ENCODE results near the gene TBL1XR1. TPM values are rescaled to one million over a fixed set of nuclear protein-coding genes. Genes with fewer than 3 reads are reported as not detected.
A peak's percentile ranks its signal among the peaks of the same experiment; 100 is the strongest.
"Not testable (repeated sequence)": the region's sequence is repeated elsewhere in the genome, so short reads cannot be mapped to it uniquely, and the experiment has no call there.

Gene TBL1XR1
- total and polyA plus RNA-seq, 9 donors: 54.1 to 94.2 (median 72.4) TPM

GRCh38 chr3:177169936-177170722, 27.2 kb downstream of the TBL1XR1 start:
- no peak for DNase-seq
- Histone ChIP-seq H3K4me3 (ENCODE audit: low read length) (no peak overlapping the region), H3K36me3 (ENCODE audit: control insufficient read depth, insufficient read depth, low read length) (peaks cover 11% of the 10 kb centered on the region), H3K27ac (ENCODE audit: low read length) (no peak overlapping the region), H3K9me3 (replicated peaks; ENCODE audit: control insufficient read depth, low read depth, low read length) (no peaks in the 10 kb centered on the region), H3K4me1 (ENCODE audit: control insufficient read depth, insufficient read depth, low read length) (peaks cover 2% of the 10 kb centered on the region), H3K27me3 (ENCODE audit: control insufficient read depth, insufficient read depth, low read length) (no peaks in the 10 kb centered on the region)
- WGBS (ENCODE audit: insufficient coverage): 96% methylated on average over 2 of the region's 4 CpGs

GRCh38 chr3:177168431-177168830, 28.9 kb downstream of the TBL1XR1 start:
- H3K4me3 ChIP-seq (ENCODE audit: low read length): no peak overlapping the region
- H3K9me3 ChIP-seq (replicated peaks; ENCODE audit: control insufficient read depth, low read depth, low read length): no peaks in the 10 kb centered on the region
- H3K27ac ChIP-seq (ENCODE audit: low read length): no peak overlapping the region
- peaks cover 2% of the 10 kb centered on the region for H3K4me1 ChIP-seq (ENCODE audit: control insufficient read depth, insufficient read depth, low read length)
- DNase-seq: no peak
- H3K36me3 ChIP-seq (ENCODE audit: control insufficient read depth, insufficient read depth, low read length): peaks cover 11% of the 10 kb centered on the region
- no peaks in the 10 kb centered on the region for H3K27me3 ChIP-seq (ENCODE audit: control insufficient read depth, insufficient read depth, low read length)
- no CpG with 5 or more reads among the region's 4 CpGs for WGBS (ENCODE audit: insufficient coverage)

GRCh38 chr3:177162742-177163141, 34.5 kb downstream of the TBL1XR1 start:
- no peak overlapping the region for H3K4me3 ChIP-seq (ENCODE audit: low read length)
- no peak overlapping the region for H3K27ac ChIP-seq (ENCODE audit: low read length)
- no CpG with 5 or more reads among the region's 4 CpGs for WGBS (ENCODE audit: insufficient coverage)
- peaks cover 3% of the 10 kb centered on the region for H3K36me3 ChIP-seq (ENCODE audit: control insufficient read depth, insufficient read depth, low read length)
- H3K4me1 ChIP-seq (ENCODE audit: control insufficient read depth, insufficient read depth, low read length): no peaks in the 10 kb centered on the region
- no peaks in the 10 kb centered on the region for H3K9me3 ChIP-seq (replicated peaks; ENCODE audit: control insufficient read depth, low read depth, low read length)
- no peaks in the 10 kb centered on the region for H3K27me3 ChIP-seq (ENCODE audit: control insufficient read depth, insufficient read depth, low read length)
- no peak for DNase-seq

- 100% methylated on average over 2 of the region's 2 CpGs for WGBS (ENCODE audit: insufficient coverage)
- H3K36me3 ChIP-seq (ENCODE audit: control insufficient read depth, insufficient read depth, low read length); H3K27me3 ChIP-seq (ENCODE audit: control insufficient read depth, insufficient read depth, low read length); H3K27ac ChIP-seq (ENCODE audit: low read length); H3K4me1 ChIP-seq (ENCODE audit: control insufficient read depth, insufficient read depth, low read length); DNase-seq; H3K9me3 ChIP-seq (replicated peaks; ENCODE audit: control insufficient read depth, low read depth, low read length); H3K4me3 ChIP-seq (ENCODE audit: low read length): not testable (repeated sequence)
Observed at GRCh38 chr3:177161603-177162002, 35.7 kb downstream of the TBL1XR1 start.

- no peak overlapping the region for H3K4me3 ChIP-seq (ENCODE audit: low read length)
- WGBS (ENCODE audit: insufficient coverage): 70% methylated on average over 3 of the region's 8 CpGs
Observed at GRCh38 chr3:177158461-177158860, 38.8 kb downstream of the TBL1XR1 start.

GRCh38 chr3:177157492-177157891, 39.8 kb downstream of the TBL1XR1 start:
- no peak overlapping the region for H3K4me3 ChIP-seq (ENCODE audit: low read length)
- no peaks in the 10 kb centered on the region for H3K4me1 ChIP-seq (ENCODE audit: control insufficient read depth, insufficient read depth, low read length)
- no peak overlapping the region for H3K27ac ChIP-seq (ENCODE audit: low read length)
- DNase-seq: no peak
- H3K27me3 ChIP-seq (ENCODE audit: control insufficient read depth, insufficient read depth, low read length): no peaks in the 10 kb centered on the region
- WGBS (ENCODE audit: insufficient coverage): no CpG with 5 or more reads among the region's 4 CpGs
- no peaks in the 10 kb centered on the region for H3K36me3 ChIP-seq (ENCODE audit: control insufficient read depth, insufficient read depth, low read length)
- no peaks in the 10 kb centered on the region for H3K9me3 ChIP-seq (replicated peaks; ENCODE audit: control insufficient read depth, low read depth, low read length)

More at GRCh38 chr3:177158461-177158860, 38.8 kb downstream of the TBL1XR1 start:
- peak; percentile 64 for DNase-seq
- H3K27me3 ChIP-seq (ENCODE audit: control insufficient read depth, insufficient read depth, low read length): no peaks in the 10 kb centered on the region
- H3K4me1 ChIP-seq (ENCODE audit: control insufficient read depth, insufficient read depth, low read length): no peaks in the 10 kb centered on the region
- H3K9me3 ChIP-seq (replicated peaks; ENCODE audit: control insufficient read depth, low read depth, low read length): no peaks in the 10 kb centered on the region
- H3K36me3 ChIP-seq (ENCODE audit: control insufficient read depth, insufficient read depth, low read length): no peaks in the 10 kb centered on the region
- H3K27ac ChIP-seq (ENCODE audit: low read length): no peak overlapping the region

GRCh38 chr3:177154733-177155132, 42.5 kb downstream of the TBL1XR1 start:
- no peak overlapping the region for H3K27ac ChIP-seq (ENCODE audit: low read length)
- WGBS (ENCODE audit: insufficient coverage): no CpG with 5 or more reads among the region's 3 CpGs
- H3K36me3 ChIP-seq (ENCODE audit: control insufficient read depth, insufficient read depth, low read length): no peaks in the 10 kb centered on the region
- H3K4me3 ChIP-seq (ENCODE audit: low read length): no peak overlapping the region
- DNase-seq: no peak
- no peaks in the 10 kb centered on the region for H3K9me3 ChIP-seq (replicated peaks; ENCODE audit: control insufficient read depth, low read depth, low read length)
- peaks cover 9% of the 10 kb centered on the region for H3K4me1 ChIP-seq (ENCODE audit: control insufficient read depth, insufficient read depth, low read length)
- no peaks in the 10 kb centered on the region for H3K27me3 ChIP-seq (ENCODE audit: control insufficient read depth, insufficient read depth, low read length)

- 83% methylated on average over 2 of the region's 7 CpGs for WGBS (ENCODE audit: insufficient coverage)
- H3K4me3 ChIP-seq (ENCODE audit: low read length): no peak overlapping the region
- peak; percentile 46 for DNase-seq
- H3K4me1 ChIP-seq (ENCODE audit: control insufficient read depth, insufficient read depth, low read length): peaks cover 11% of the 10 kb centered on the region
- no peak overlapping the region for H3K27ac ChIP-seq (ENCODE audit: low read length)
- H3K36me3 ChIP-seq (ENCODE audit: control insufficient read depth, insufficient read depth, low read length): no peaks in the 10 kb centered on the region
- H3K9me3 ChIP-seq (replicated peaks; ENCODE audit: control insufficient read depth, low read depth, low read length): no peaks in the 10 kb centered on the region
- H3K27me3 ChIP-seq (ENCODE audit: control insufficient read depth, insufficient read depth, low read length): no peaks in the 10 kb centered on the region
Observed at GRCh38 chr3:177150970-177151627, 46.2 kb downstream of the TBL1XR1 start.

- peak; percentile 45 for DNase-seq
- no CpG with 5 or more reads among the region's 3 CpGs for WGBS (ENCODE audit: insufficient coverage)
- Histone ChIP-seq H3K27ac (ENCODE audit: low read length) (no peak overlapping the region), H3K27me3 (ENCODE audit: control insufficient read depth, insufficient read depth, low read length) (no peaks in the 10 kb centered on the region), H3K4me3 (ENCODE audit: low read length) (no peak overlapping the region), H3K9me3 (replicated peaks; ENCODE audit: control insufficient read depth, low read depth, low read length) (no peaks in the 10 kb centered on the region), H3K4me1 (ENCODE audit: control insufficient read depth, insufficient read depth, low read length) (peaks cover 11% of the 10 kb centered on the region), H3K36me3 (ENCODE audit: control insufficient read depth, insufficient read depth, low read length) (no peaks in the 10 kb centered on the region)
Observed at GRCh38 chr3:177150218-177150916, 46.9 kb downstream of the TBL1XR1 start.

GRCh38 chr3:177149106-177149505, 48.2 kb downstream of the TBL1XR1 start:
- peak; percentile 54 for DNase-seq
- Histone ChIP-seq H3K4me3 (ENCODE audit: low read length) (no peak overlapping the region), H3K4me1 (ENCODE audit: control insufficient read depth, insufficient read depth, low read length) (peaks cover 11% of the 10 kb centered on the region), H3K27me3 (ENCODE audit: control insufficient read depth, insufficient read depth, low read length) (no peaks in the 10 kb centered on the region), H3K27ac (ENCODE audit: low read length) (no peak overlapping the region), H3K9me3 (replicated peaks; ENCODE audit: control insufficient read depth, low read depth, low read length) (no peaks in the 10 kb centered on the region), H3K36me3 (ENCODE audit: control insufficient read depth, insufficient read depth, low read length) (no peaks in the 10 kb centered on the region)
- 94% methylated on average over 3 of the region's 3 CpGs for WGBS (ENCODE audit: insufficient coverage)

Data from muscle of leg (tissue), 11 donors.